Measurements from ENCODE around the gene NAALADL2. TPM values are rescaled to one million over a fixed set of nuclear protein-coding genes. Genes with fewer than 3 reads are reported as not detected.
A peak's percentile ranks its signal among the peaks of the same experiment; 100 is the strongest.
"Not testable (repeated sequence)": the region's sequence is repeated elsewhere in the genome, so short reads cannot be mapped to it uniquely, and the experiment has no call there.

Gene NAALADL2
- total and polyA plus RNA-seq, 2 donors (not counting 1 experiment from before 2014, with no cell fraction given), result 8.8 to 11.6 TPM

DNA sequence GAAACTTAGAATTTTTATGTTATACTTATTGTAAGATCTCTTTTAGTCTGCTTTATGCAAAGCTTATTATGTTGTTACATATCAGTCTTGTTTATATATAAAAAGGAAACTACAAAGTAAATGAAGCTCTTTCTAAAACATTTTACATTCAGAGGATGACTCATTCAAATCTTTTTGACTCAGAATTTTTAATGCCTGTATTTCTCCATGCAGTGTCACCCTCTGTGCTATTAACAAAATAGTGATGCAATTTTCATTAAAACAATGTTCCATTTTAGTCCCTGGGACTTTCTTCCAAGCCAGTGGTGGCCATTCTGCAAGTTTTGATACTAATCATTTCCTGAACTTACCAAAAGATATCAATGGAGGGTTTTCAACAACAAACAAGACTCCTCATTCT is 216.1 kb downstream of the NAALADL2 start:
- Histone ChIP-seq H3K4me1 (ENCODE audit: control insufficient read depth, extremely low read depth, insufficient read depth, low read length) (no peaks in the 10 kb centered on the region), H3K4me3 (replicated peaks in 1 of 4; ENCODE audit: control extremely low read depth in 1 of 4, insufficient read depth in 1 of 4, low read depth in 3 of 4, low read length in 4 of 4) (no peak overlapping the region), H3K27ac (ENCODE audit: insufficient read depth, low read length) (no peak overlapping the region), H4K20me1 (ENCODE audit: control insufficient read depth, extremely low read depth, insufficient read depth, low read length) (no peaks in the 10 kb centered on the region), H3K9me3 (ENCODE audit: control insufficient read depth, insufficient read depth, low read depth, low read length) (no peaks in the 10 kb centered on the region), H3K36me3 (ENCODE audit: control insufficient read depth, insufficient read depth, low read length) (no peaks in the 10 kb centered on the region), H3K4me2 (ENCODE audit: extremely low read depth, insufficient read depth, low read length) (peak overlapping the region; percentile 45), H3K27me3 (ENCODE audit: control insufficient read depth, insufficient read depth, low read length) (no peaks in the 10 kb centered on the region), H3K9ac (ENCODE audit: insufficient read depth, low read length) (no peak overlapping the region), H2AFZ (ENCODE audit: low read length) (no peak overlapping the region), H3K79me2 (ENCODE audit: control insufficient read depth, insufficient read depth, low read length) (no peaks in the 10 kb centered on the region)
- peak; percentile 20 to 73 for DNase-seq (ENCODE audit: low read depth in 2 of 2)
- TF ChIP-seq, protein P1, sequence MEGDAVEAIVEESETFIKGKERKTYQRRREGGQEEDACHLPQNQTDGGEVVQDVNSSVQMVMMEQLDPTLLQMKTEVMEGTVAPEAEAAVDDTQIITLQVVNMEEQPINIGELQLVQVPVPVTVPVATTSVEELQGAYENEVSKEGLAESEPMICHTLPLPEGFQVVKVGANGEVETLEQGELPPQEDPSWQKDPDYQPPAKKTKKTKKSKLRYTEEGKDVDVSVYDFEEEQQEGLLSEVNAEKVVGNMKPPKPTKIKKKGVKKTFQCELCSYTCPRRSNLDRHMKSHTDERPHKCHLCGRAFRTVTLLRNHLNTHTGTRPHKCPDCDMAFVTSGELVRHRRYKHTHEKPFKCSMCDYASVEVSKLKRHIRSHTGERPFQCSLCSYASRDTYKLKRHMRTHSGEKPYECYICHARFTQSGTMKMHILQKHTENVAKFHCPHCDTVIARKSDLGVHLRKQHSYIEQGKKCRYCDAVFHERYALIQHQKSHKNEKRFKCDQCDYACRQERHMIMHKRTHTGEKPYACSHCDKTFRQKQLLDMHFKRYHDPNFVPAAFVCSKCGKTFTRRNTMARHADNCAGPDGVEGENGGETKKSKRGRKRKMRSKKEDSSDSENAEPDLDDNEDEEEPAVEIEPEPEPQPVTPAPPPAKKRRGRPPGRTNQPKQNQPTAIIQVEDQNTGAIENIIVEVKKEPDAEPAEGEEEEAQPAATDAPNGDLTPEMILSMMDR (conservative IDR thresholded peaks at IDR 0.05 in 1 of 2, IDR thresholded peaks at IDR 0.05 in 1 of 2; ENCODE audit: low read depth in 1 of 2, low read length in 2 of 2), result no peak

DNA sequence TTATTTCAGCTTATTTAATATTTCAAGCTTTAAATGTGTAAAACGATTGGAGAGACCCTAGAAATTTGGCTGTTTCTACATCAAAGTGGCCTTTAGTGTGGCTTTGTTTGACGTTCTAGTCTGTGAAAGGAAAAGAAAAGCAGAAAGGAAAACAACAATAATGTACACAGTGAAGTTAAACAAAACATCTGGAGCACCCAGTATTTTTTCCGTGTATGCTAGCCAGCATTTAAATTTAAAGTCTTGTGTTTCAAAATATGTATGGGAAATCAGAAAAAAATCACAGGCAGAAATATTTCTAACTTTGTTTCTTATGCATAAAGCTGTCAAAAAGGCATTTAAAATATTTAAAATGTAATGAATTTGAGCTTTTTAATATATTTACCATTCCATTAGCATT is 218.1 kb downstream of the NAALADL2 start:
- Histone ChIP-seq H3K79me2 (ENCODE audit: control insufficient read depth, insufficient read depth, low read length) (no peaks in the 10 kb centered on the region), H3K4me1 (ENCODE audit: control insufficient read depth, extremely low read depth, insufficient read depth, low read length) (no peaks in the 10 kb centered on the region), H3K4me2 (ENCODE audit: extremely low read depth, insufficient read depth, low read length) (no peak overlapping the region), H3K27ac (ENCODE audit: insufficient read depth, low read length) (no peak overlapping the region), H3K36me3 (ENCODE audit: control insufficient read depth, insufficient read depth, low read length) (no peaks in the 10 kb centered on the region), H3K27me3 (ENCODE audit: control insufficient read depth, insufficient read depth, low read length) (no peaks in the 10 kb centered on the region), H4K20me1 (ENCODE audit: control insufficient read depth, extremely low read depth, insufficient read depth, low read length) (no peaks in the 10 kb centered on the region), H3K4me3 (replicated peaks in 1 of 4; ENCODE audit: control extremely low read depth in 1 of 4, insufficient read depth in 1 of 4, low read depth in 3 of 4, low read length in 4 of 4) (no peak overlapping the region), H2AFZ (ENCODE audit: low read length) (peak overlapping the region; percentile 41), H3K9me3 (ENCODE audit: control insufficient read depth, insufficient read depth, low read depth, low read length) (no peaks in the 10 kb centered on the region), H3K9ac (ENCODE audit: insufficient read depth, low read length) (no peak overlapping the region)
- TF ChIP-seq EZH2 (IDR thresholded peaks at IDR 0.05; ENCODE audit: low read length, missing control alignments), result no peak
- TF ChIP-seq, protein P1 (conservative IDR thresholded peaks at IDR 0.05 in 1 of 2, IDR thresholded peaks at IDR 0.05 in 1 of 2; ENCODE audit: low read depth in 1 of 2, low read length in 2 of 2), result no peak
- peak in 1 of 2 donors; percentile 30 for DNase-seq (ENCODE audit: low read depth in 2 of 2)

DNA sequence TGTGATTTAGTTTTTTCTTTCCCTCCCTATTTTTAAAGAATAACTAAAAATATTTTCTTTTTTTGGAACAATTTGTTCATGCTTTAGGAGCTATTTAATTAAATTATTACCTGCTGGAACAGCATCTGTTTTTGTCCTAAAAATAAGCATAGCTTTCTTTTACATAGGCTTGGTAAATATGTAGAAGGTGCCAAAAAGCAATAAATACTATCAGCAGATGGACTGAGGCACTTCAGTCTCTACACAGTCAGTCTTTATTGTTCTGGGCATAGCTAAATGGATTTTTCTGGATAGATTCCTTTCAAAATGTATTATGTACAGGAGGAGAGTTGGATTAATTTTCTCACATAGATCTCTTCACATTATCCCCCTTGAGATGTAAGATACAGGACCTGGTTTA is 223.5 kb downstream of the NAALADL2 start:
- no peak overlapping the region for H2AFZ ChIP-seq (ENCODE audit: low read length)
- H3K9ac ChIP-seq (ENCODE audit: insufficient read depth, low read length), result no peak overlapping the region
- no peaks in the 10 kb centered on the region for H3K79me2 ChIP-seq (ENCODE audit: control insufficient read depth, insufficient read depth, low read length)
- no peaks in the 10 kb centered on the region for H3K27me3 ChIP-seq (ENCODE audit: control insufficient read depth, insufficient read depth, low read length)
- no peaks in the 10 kb centered on the region for H3K4me1 ChIP-seq (ENCODE audit: control insufficient read depth, extremely low read depth, insufficient read depth, low read length)
- H3K4me3 ChIP-seq (replicated peaks in 1 of 4; ENCODE audit: control extremely low read depth in 1 of 4, insufficient read depth in 1 of 4, low read depth in 3 of 4, low read length in 4 of 4), result no peak overlapping the region
- no peaks in the 10 kb centered on the region for H3K9me3 ChIP-seq (ENCODE audit: control insufficient read depth, insufficient read depth, low read depth, low read length)
- no peak for DNase-seq (ENCODE audit: low read depth in 2 of 2)
- no peaks in the 10 kb centered on the region for H3K36me3 ChIP-seq (ENCODE audit: control insufficient read depth, insufficient read depth, low read length)
- H3K4me2 ChIP-seq (ENCODE audit: extremely low read depth, insufficient read depth, low read length), result no peak overlapping the region
- TF ChIP-seq EZH2 (IDR thresholded peaks at IDR 0.05; ENCODE audit: low read length, missing control alignments), result no peak
- TF ChIP-seq, protein P1 (conservative IDR thresholded peaks at IDR 0.05 in 1 of 2, IDR thresholded peaks at IDR 0.05 in 1 of 2; ENCODE audit: low read depth in 1 of 2, low read length in 2 of 2), result no peak
- H3K27ac ChIP-seq (ENCODE audit: insufficient read depth, low read length), result no peak overlapping the region
- H4K20me1 ChIP-seq (ENCODE audit: control insufficient read depth, extremely low read depth, insufficient read depth, low read length), result no peaks in the 10 kb centered on the region

DNA sequence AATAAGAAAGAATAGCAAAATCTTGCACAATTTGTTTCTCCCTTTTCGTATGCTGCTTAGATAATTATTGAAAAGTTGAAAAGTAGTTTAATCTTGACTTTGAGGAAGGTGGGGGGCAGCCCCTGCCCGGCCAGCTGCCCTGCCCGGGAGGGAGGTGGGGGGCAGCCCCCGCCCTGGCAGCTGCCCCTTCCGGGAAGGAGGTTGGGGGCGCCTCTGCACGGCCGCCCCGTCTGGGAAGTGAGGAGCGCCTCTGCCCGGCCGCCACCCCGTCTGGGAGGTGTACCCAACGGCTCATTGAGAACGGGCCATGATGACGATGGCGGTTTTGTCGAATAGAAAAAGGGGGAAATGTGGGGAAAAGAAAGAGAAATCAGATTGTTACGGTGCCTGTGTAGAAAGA is 228.0 kb downstream of the NAALADL2 start:
- not testable (repeated sequence) for H3K9me3 ChIP-seq (ENCODE audit: control insufficient read depth, insufficient read depth, low read depth, low read length); DNase-seq (ENCODE audit: low read depth in 2 of 2); H3K4me2 ChIP-seq (ENCODE audit: extremely low read depth, insufficient read depth, low read length); H3K4me3 ChIP-seq (replicated peaks in 1 of 4; ENCODE audit: control extremely low read depth in 1 of 4, insufficient read depth in 1 of 4, low read depth in 3 of 4, low read length in 4 of 4); H4K20me1 ChIP-seq (ENCODE audit: control insufficient read depth, extremely low read depth, insufficient read depth, low read length); H3K9ac ChIP-seq (ENCODE audit: insufficient read depth, low read length); H3K4me1 ChIP-seq (ENCODE audit: control insufficient read depth, extremely low read depth, insufficient read depth, low read length); H2AFZ ChIP-seq (ENCODE audit: low read length); H3K27me3 ChIP-seq (ENCODE audit: control insufficient read depth, insufficient read depth, low read length); H3K27ac ChIP-seq (ENCODE audit: insufficient read depth, low read length); H3K36me3 ChIP-seq (ENCODE audit: control insufficient read depth, insufficient read depth, low read length); H3K79me2 ChIP-seq (ENCODE audit: control insufficient read depth, insufficient read depth, low read length)
